Measurements from ENCODE around the gene HIF1A. TPM values are rescaled to one million over a fixed set of nuclear protein-coding genes. Genes with fewer than 3 reads are reported as not detected.
A peak's percentile ranks its signal among the peaks of the same experiment; 100 is the strongest.

HIF1A gene
- total and polyA plus RNA-seq, 2 donors (not counting 1 experiment from before 2014, with no cell fraction given) = 332 to 407 TPM

GRCh38 chr14:61710853-61711817 is 15.8 kb downstream of the HIF1A start:
- H4K20me1 ChIP-seq (ENCODE audit: control insufficient read depth, extremely low read depth, insufficient read depth, low read length) = peaks cover 27% of the 10 kb centered on the region
- no peak for DNase-seq (ENCODE audit: low read depth in 2 of 2)
- no peaks in the 10 kb centered on the region for H3K27me3 ChIP-seq (ENCODE audit: control insufficient read depth, insufficient read depth, low read length)
- H3K4me2 ChIP-seq (ENCODE audit: extremely low read depth, insufficient read depth, low read length) = no peak overlapping the region
- H2AFZ ChIP-seq (ENCODE audit: low read length) = no peak overlapping the region
- H3K36me3 ChIP-seq (ENCODE audit: control insufficient read depth, insufficient read depth, low read length) = no peaks in the 10 kb centered on the region
- peak overlapping the region in 1 of 4 experiments; percentile 8 for H3K4me3 ChIP-seq (replicated peaks in 1 of 4; ENCODE audit: control extremely low read depth in 1 of 4, insufficient read depth in 1 of 4, low read depth in 3 of 4, low read length in 4 of 4)
- H3K4me1 ChIP-seq (ENCODE audit: control insufficient read depth, extremely low read depth, insufficient read depth, low read length) = peaks cover 2% of the 10 kb centered on the region
- peaks cover 88% of the 10 kb centered on the region for H3K79me2 ChIP-seq (ENCODE audit: control insufficient read depth, insufficient read depth, low read length)
- H3K9me3 ChIP-seq (ENCODE audit: control insufficient read depth, insufficient read depth, low read depth, low read length) = no peaks in the 10 kb centered on the region
- no peak overlapping the region for H3K27ac ChIP-seq (ENCODE audit: insufficient read depth, low read length)
- no peak overlapping the region for H3K9ac ChIP-seq (ENCODE audit: insufficient read depth, low read length)
- TF ChIP-seq CTCF (conservative IDR thresholded peaks at IDR 0.05 in 1 of 2, IDR thresholded peaks at IDR 0.05 in 1 of 2; ENCODE audit: low read depth in 1 of 2, low read length in 2 of 2) (no peak), EZH2 (IDR thresholded peaks at IDR 0.05; ENCODE audit: low read length, missing control alignments) (no peak)

- Histone ChIP-seq H4K20me1 (ENCODE audit: control insufficient read depth, extremely low read depth, insufficient read depth, low read length) (peaks cover 33% of the 10 kb centered on the region), H2AFZ (ENCODE audit: low read length) (no peak overlapping the region), H3K9me3 (ENCODE audit: control insufficient read depth, insufficient read depth, low read depth, low read length) (no peaks in the 10 kb centered on the region), H3K27me3 (ENCODE audit: control insufficient read depth, insufficient read depth, low read length) (no peaks in the 10 kb centered on the region), H3K27ac (ENCODE audit: insufficient read depth, low read length) (no peak overlapping the region), H3K36me3 (ENCODE audit: control insufficient read depth, insufficient read depth, low read length) (no peaks in the 10 kb centered on the region), H3K4me2 (ENCODE audit: extremely low read depth, insufficient read depth, low read length) (no peak overlapping the region), H3K9ac (ENCODE audit: insufficient read depth, low read length) (no peak overlapping the region), H3K4me1 (ENCODE audit: control insufficient read depth, extremely low read depth, insufficient read depth, low read length) (peaks cover 2% of the 10 kb centered on the region), H3K4me3 (replicated peaks in 1 of 4; ENCODE audit: control extremely low read depth in 1 of 4, insufficient read depth in 1 of 4, low read depth in 3 of 4, low read length in 4 of 4) (peak overlapping the region in 1 of 4 experiments; percentile 22), H3K79me2 (ENCODE audit: control insufficient read depth, insufficient read depth, low read length) (peaks cover 88% of the 10 kb centered on the region)
- no peak for TF ChIP-seq EZH2 (IDR thresholded peaks at IDR 0.05; ENCODE audit: low read length, missing control alignments)
- no peak for TF ChIP-seq CTCF (conservative IDR thresholded peaks at IDR 0.05 in 1 of 2, IDR thresholded peaks at IDR 0.05 in 1 of 2; ENCODE audit: low read depth in 1 of 2, low read length in 2 of 2)
- DNase-seq (ENCODE audit: low read depth in 2 of 2) = no peak
Measured at GRCh38 chr14:61712137-61712536, 16.8 kb downstream of the HIF1A start.

- H2AFZ ChIP-seq (ENCODE audit: low read length) = no peak overlapping the region
- TF ChIP-seq EZH2 (IDR thresholded peaks at IDR 0.05; ENCODE audit: low read length, missing control alignments) = no peak
- TF ChIP-seq CTCF (conservative IDR thresholded peaks at IDR 0.05 in 1 of 2, IDR thresholded peaks at IDR 0.05 in 1 of 2; ENCODE audit: low read depth in 1 of 2, low read length in 2 of 2) = no peak
- no peaks in the 10 kb centered on the region for H3K9me3 ChIP-seq (ENCODE audit: control insufficient read depth, insufficient read depth, low read depth, low read length)
- no peaks in the 10 kb centered on the region for H3K36me3 ChIP-seq (ENCODE audit: control insufficient read depth, insufficient read depth, low read length)
- peaks cover 33% of the 10 kb centered on the region for H4K20me1 ChIP-seq (ENCODE audit: control insufficient read depth, extremely low read depth, insufficient read depth, low read length)
- H3K27me3 ChIP-seq (ENCODE audit: control insufficient read depth, insufficient read depth, low read length) = no peaks in the 10 kb centered on the region
- no peak overlapping the region for H3K4me2 ChIP-seq (ENCODE audit: extremely low read depth, insufficient read depth, low read length)
- no peak overlapping the region for H3K4me3 ChIP-seq (replicated peaks in 1 of 4; ENCODE audit: control extremely low read depth in 1 of 4, insufficient read depth in 1 of 4, low read depth in 3 of 4, low read length in 4 of 4)
- DNase-seq (ENCODE audit: low read depth in 2 of 2) = no peak
- H3K79me2 ChIP-seq (ENCODE audit: control insufficient read depth, insufficient read depth, low read length) = peaks cover 99% of the 10 kb centered on the region
- H3K27ac ChIP-seq (ENCODE audit: insufficient read depth, low read length) = no peak overlapping the region
- peaks cover 2% of the 10 kb centered on the region for H3K4me1 ChIP-seq (ENCODE audit: control insufficient read depth, extremely low read depth, insufficient read depth, low read length)
- H3K9ac ChIP-seq (ENCODE audit: insufficient read depth, low read length) = no peak overlapping the region
Measured at GRCh38 chr14:61713724-61714437, 18.6 kb downstream of the HIF1A start.
